GM18951 (cell line): ENCODE data around the gene HBQ1.
"Not testable (repeated sequence)": the region's sequence is repeated elsewhere in the genome, so short reads cannot be mapped to it uniquely, and the experiment has no call there.

Experiments used
- POLR2A ChIP-seq: IDR thresholded peaks from 4 replicates; pipeline ENCODE4 v1.6.1; 2011; ENCODE audit warnings: mild to moderate bottlenecking; ENCODE audit not compliant: insufficient read length, insufficient read depth; ENCODE audit errors: extremely low read depth
- in situ Hi-C: fragments of 300-500 bp; cut with MboI; formaldehyde crosslinking; loops from one replicate; pipeline ENCODE4 v1.12.0; 2022; ENCODE audit warnings: low sequenced_read_pairs, mixed read lengths, inconsistent platforms; ENCODE audit not compliant: unreplicated experiment

HBQ1 gene

GRCh38 chr16:228151-228851 lies 48.0 kb downstream of the HBQ1 start:
- TF ChIP-seq POLR2A, result no peak
- in situ Hi-C loops, result no loop called here

GRCh38 chr16:228852-229730 lies 48.8 kb downstream of the HBQ1 start, which contains the start of gene LUC7L:
LUC7L (minus strand) TSS chr16:229449; CDS start chr16:229339, 110 bp downstream.
- in situ Hi-C loops, result no loop called here
- peak; percentile 99 for TF ChIP-seq POLR2A

GRCh38 chr16:229731-230281 lies 49.5 kb downstream of the HBQ1 start:
- in situ Hi-C loops, result no loop called here

DNA sequence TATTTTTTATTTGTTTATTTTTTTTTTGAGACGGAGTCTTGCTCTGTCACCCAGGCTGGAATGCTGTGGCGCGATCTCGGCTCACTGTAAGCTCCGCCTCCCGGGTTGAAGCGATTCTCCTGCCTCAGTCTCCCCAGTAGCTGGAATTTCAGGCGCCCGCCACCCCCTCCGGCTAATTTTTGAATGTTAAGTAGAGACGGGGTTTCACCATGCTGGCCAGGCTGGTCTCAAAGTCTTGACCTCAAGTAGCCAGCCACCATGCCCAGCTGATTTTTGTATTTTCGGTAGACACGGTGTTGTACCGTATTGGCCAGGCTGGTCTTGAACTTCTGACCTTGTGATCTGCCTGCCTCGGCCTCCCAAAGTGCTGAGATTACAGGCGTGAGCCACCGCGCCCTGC lies 50.1 kb downstream of the HBQ1 start:
- in situ Hi-C loops, result not testable (repeated sequence)

More at GRCh38 chr16:229731-230281, 49.5 kb downstream of the HBQ1 start:
- no peak for TF ChIP-seq POLR2A
